ENCODE data around the gene ICOSLG. TPM values are rescaled to one million over a fixed set of nuclear protein-coding genes. Genes with fewer than 3 reads are reported as not detected.
"Not testable (repeated sequence)": the region's sequence is repeated elsewhere in the genome, so short reads cannot be mapped to it uniquely, and the experiment has no call there.

ICOSLG gene
- total RNA-seq, 1 experiment from 2014 or later: 13.5 TPM

- H3K27ac Mint-ChIP-seq (ENCODE audit: unreplicated experiment); H3K27me3 Mint-ChIP-seq (ENCODE audit: insufficient read depth, unreplicated experiment); intact Hi-C loops (cut with micrococcal nuclease; ENCODE audit: unreplicated experiment); BruUV-seq (replicated peaks); POLR2A ChIA-PET; H3K9me3 Mint-ChIP-seq (ENCODE audit: unreplicated experiment); H3K4me3 ChIP-seq (ENCODE audit: low read depth, low read length); DNase-seq; H3K4me1 Mint-ChIP-seq (ENCODE audit: low read depth, unreplicated experiment); H3K4me3 Mint-ChIP-seq (ENCODE audit: unreplicated experiment); H3K36me3 ChIP-seq (ENCODE audit: control insufficient read depth, insufficient read depth, low read length); H3K27me3 ChIP-seq (replicated peaks; ENCODE audit: control insufficient read depth, insufficient read depth, low read length); H3K9me3 ChIP-seq; H3K4me1 ChIP-seq; CTCF ChIA-PET; H3K36me3 Mint-ChIP-seq (ENCODE audit: insufficient read depth, unreplicated experiment): not testable (repeated sequence)
These were observed 7.2 kb upstream of the ICOSLG start for GRCh38 chr21:44247904-44248303.

- DNase-seq; H3K4me3 ChIP-seq (ENCODE audit: low read depth, low read length); H3K4me3 Mint-ChIP-seq (ENCODE audit: unreplicated experiment); H3K36me3 ChIP-seq (ENCODE audit: control insufficient read depth, insufficient read depth, low read length); H3K27ac Mint-ChIP-seq (ENCODE audit: unreplicated experiment); H3K36me3 Mint-ChIP-seq (ENCODE audit: insufficient read depth, unreplicated experiment); intact Hi-C loops (cut with micrococcal nuclease; ENCODE audit: unreplicated experiment); H3K4me1 Mint-ChIP-seq (ENCODE audit: low read depth, unreplicated experiment); H3K9me3 ChIP-seq; POLR2A ChIA-PET; BruUV-seq (replicated peaks); CTCF ChIA-PET; H3K4me1 ChIP-seq; H3K27me3 ChIP-seq (replicated peaks; ENCODE audit: control insufficient read depth, insufficient read depth, low read length); H3K9me3 Mint-ChIP-seq (ENCODE audit: unreplicated experiment); H3K27me3 Mint-ChIP-seq (ENCODE audit: insufficient read depth, unreplicated experiment): not testable (repeated sequence)
These were observed 3.2 kb upstream of the ICOSLG start for GRCh38 chr21:44243980-44244379.

GRCh38 chr21:44241281-44241680 is 538 bp upstream of the ICOSLG start:
- H3K9me3 Mint-ChIP-seq (ENCODE audit: unreplicated experiment); H3K36me3 Mint-ChIP-seq (ENCODE audit: insufficient read depth, unreplicated experiment); intact Hi-C loops (cut with micrococcal nuclease; ENCODE audit: unreplicated experiment); CTCF ChIA-PET; H3K27me3 Mint-ChIP-seq (ENCODE audit: insufficient read depth, unreplicated experiment); H3K4me3 ChIP-seq (ENCODE audit: low read depth, low read length); DNase-seq; POLR2A ChIA-PET; H3K4me1 ChIP-seq; H3K36me3 ChIP-seq (ENCODE audit: control insufficient read depth, insufficient read depth, low read length); BruUV-seq (replicated peaks); H3K4me1 Mint-ChIP-seq (ENCODE audit: low read depth, unreplicated experiment); H3K27ac Mint-ChIP-seq (ENCODE audit: unreplicated experiment); H3K4me3 Mint-ChIP-seq (ENCODE audit: unreplicated experiment); H3K9me3 ChIP-seq; H3K27me3 ChIP-seq (replicated peaks; ENCODE audit: control insufficient read depth, insufficient read depth, low read length): not testable (repeated sequence)

GRCh38 chr21:44240353-44240752 is 390 bp downstream of the ICOSLG start:
- BruUV-seq (replicated peaks); H3K27me3 ChIP-seq (replicated peaks; ENCODE audit: control insufficient read depth, insufficient read depth, low read length); CTCF ChIA-PET; H3K36me3 Mint-ChIP-seq (ENCODE audit: insufficient read depth, unreplicated experiment); H3K4me1 Mint-ChIP-seq (ENCODE audit: low read depth, unreplicated experiment); POLR2A ChIA-PET; H3K36me3 ChIP-seq (ENCODE audit: control insufficient read depth, insufficient read depth, low read length); H3K4me3 ChIP-seq (ENCODE audit: low read depth, low read length); H3K9me3 Mint-ChIP-seq (ENCODE audit: unreplicated experiment); H3K9me3 ChIP-seq; H3K27ac Mint-ChIP-seq (ENCODE audit: unreplicated experiment); H3K27me3 Mint-ChIP-seq (ENCODE audit: insufficient read depth, unreplicated experiment); H3K4me1 ChIP-seq; intact Hi-C loops (cut with micrococcal nuclease; ENCODE audit: unreplicated experiment); H3K4me3 Mint-ChIP-seq (ENCODE audit: unreplicated experiment); DNase-seq: not testable (repeated sequence)

DNA sequence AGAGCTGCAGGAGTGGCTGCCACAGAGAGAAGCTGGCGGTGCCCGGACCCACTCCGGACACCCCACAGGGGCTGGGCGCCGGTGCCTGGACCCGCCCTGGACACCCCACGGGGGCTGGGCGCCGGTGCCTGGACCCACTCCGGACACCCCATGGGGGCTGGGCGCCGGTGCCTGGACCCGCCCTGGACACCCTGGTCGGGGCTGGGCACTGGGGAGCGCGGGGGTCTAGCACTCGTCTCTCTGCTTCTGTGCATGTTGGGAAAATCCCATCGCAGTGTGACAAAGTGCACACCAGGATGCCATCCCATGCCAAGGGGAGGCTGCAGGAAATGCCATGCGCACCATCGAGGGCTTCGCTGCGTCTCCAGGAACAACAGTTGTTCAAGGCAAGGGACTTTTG is 11.2 kb downstream of the ICOSLG start:
- H3K4me1 Mint-ChIP-seq (ENCODE audit: low read depth, unreplicated experiment); DNase-seq; H3K27me3 ChIP-seq (replicated peaks; ENCODE audit: control insufficient read depth, insufficient read depth, low read length); H3K4me3 ChIP-seq (ENCODE audit: low read depth, low read length); POLR2A ChIA-PET; H3K9me3 Mint-ChIP-seq (ENCODE audit: unreplicated experiment); H3K27ac Mint-ChIP-seq (ENCODE audit: unreplicated experiment); BruUV-seq (replicated peaks); H3K27me3 Mint-ChIP-seq (ENCODE audit: insufficient read depth, unreplicated experiment); H3K4me1 ChIP-seq; H3K9me3 ChIP-seq; H3K36me3 ChIP-seq (ENCODE audit: control insufficient read depth, insufficient read depth, low read length); CTCF ChIA-PET; H3K36me3 Mint-ChIP-seq (ENCODE audit: insufficient read depth, unreplicated experiment); H3K4me3 Mint-ChIP-seq (ENCODE audit: unreplicated experiment); intact Hi-C loops (cut with micrococcal nuclease; ENCODE audit: unreplicated experiment): not testable (repeated sequence)

GRCh38 chr21:44228109-44228508 is 12.6 kb downstream of the ICOSLG start:
- H3K9me3 Mint-ChIP-seq (ENCODE audit: unreplicated experiment); H3K4me3 Mint-ChIP-seq (ENCODE audit: unreplicated experiment); H3K4me1 ChIP-seq; H3K4me1 Mint-ChIP-seq (ENCODE audit: low read depth, unreplicated experiment); H3K36me3 ChIP-seq (ENCODE audit: control insufficient read depth, insufficient read depth, low read length); DNase-seq; H3K27ac Mint-ChIP-seq (ENCODE audit: unreplicated experiment); CTCF ChIA-PET; H3K9me3 ChIP-seq; H3K36me3 Mint-ChIP-seq (ENCODE audit: insufficient read depth, unreplicated experiment); intact Hi-C loops (cut with micrococcal nuclease; ENCODE audit: unreplicated experiment); H3K4me3 ChIP-seq (ENCODE audit: low read depth, low read length); H3K27me3 Mint-ChIP-seq (ENCODE audit: insufficient read depth, unreplicated experiment); H3K27me3 ChIP-seq (replicated peaks; ENCODE audit: control insufficient read depth, insufficient read depth, low read length); POLR2A ChIA-PET; BruUV-seq (replicated peaks): not testable (repeated sequence)

DNA sequence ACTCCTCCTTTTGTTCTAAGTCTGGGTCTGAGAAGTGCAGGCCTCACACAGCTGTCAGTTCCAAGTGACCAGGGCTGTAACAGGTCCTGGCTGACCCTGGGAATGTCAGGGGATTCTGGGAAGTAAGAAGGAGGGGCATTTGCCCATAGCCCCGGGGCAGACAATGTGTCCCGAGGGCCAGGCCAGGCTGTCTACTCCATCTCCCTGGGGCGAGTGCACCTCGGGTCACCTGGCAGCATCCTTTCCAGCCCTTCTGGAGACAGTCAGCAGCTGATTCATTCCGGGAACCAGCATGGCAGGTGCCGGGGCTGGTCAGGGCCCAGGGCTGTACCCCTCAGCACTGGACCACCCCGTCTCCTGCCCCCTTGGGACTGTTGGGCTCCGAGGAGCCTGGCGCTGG is 13.1 kb downstream of the ICOSLG start:
- not testable (repeated sequence) for H3K4me1 Mint-ChIP-seq (ENCODE audit: low read depth, unreplicated experiment); H3K36me3 Mint-ChIP-seq (ENCODE audit: insufficient read depth, unreplicated experiment)

More for the DNA sequence above, 13.1 kb downstream of the ICOSLG start:
- H3K4me3 ChIP-seq (ENCODE audit: low read depth, low read length); DNase-seq; H3K27ac Mint-ChIP-seq (ENCODE audit: unreplicated experiment); CTCF ChIA-PET; BruUV-seq (replicated peaks); H3K27me3 ChIP-seq (replicated peaks; ENCODE audit: control insufficient read depth, insufficient read depth, low read length); H3K36me3 ChIP-seq (ENCODE audit: control insufficient read depth, insufficient read depth, low read length); H3K4me1 ChIP-seq; H3K9me3 Mint-ChIP-seq (ENCODE audit: unreplicated experiment); intact Hi-C loops (cut with micrococcal nuclease; ENCODE audit: unreplicated experiment); POLR2A ChIA-PET; H3K9me3 ChIP-seq; H3K27me3 Mint-ChIP-seq (ENCODE audit: insufficient read depth, unreplicated experiment); H3K4me3 Mint-ChIP-seq (ENCODE audit: unreplicated experiment): not testable (repeated sequence)

Data from Caco-2 (cell line).